Liver (tissue), 9 donors: ENCODE results near the gene DEAF1. TPM values are rescaled to one million over a fixed set of nuclear protein-coding genes. Genes with fewer than 3 reads are reported as not detected.

Experiments used
- DNase-seq: peaks from one replicate; pipeline ENCODE4 v3.0.0-alpha.2; 2017; ENCODE audit warnings: low spot score
- H3K27ac ChIP-seq, 2 donors: one replicate each; pipeline ENCODE4 v1.7.0; 2013; ENCODE audit warnings: inconsistent platforms in 2 of 2, low read length in 2 of 2, control low read depth in 1 of 2, low read depth in 1 of 2, mild to moderate bottlenecking in 1 of 2
- H3K27me3 ChIP-seq, 4 donors: one replicate each; pipeline versions ENCODE4 v1.6.1 to v1.7.0; 2013; ENCODE audit warnings: low read length in 3 of 4, inconsistent platforms in 1 of 4, mild to moderate bottlenecking in 1 of 4, moderate library complexity in 1 of 4; ENCODE audit not compliant: control insufficient read depth in 4 of 4, insufficient read depth in 4 of 4
- H3K36me3 ChIP-seq, 4 donors: one replicate each; pipeline versions ENCODE4 v1.6.1 to v1.7.0; 2013; ENCODE audit warnings: low read length in 3 of 4, mild to moderate bottlenecking in 3 of 4, low read depth in 1 of 4, moderate library complexity in 1 of 4; ENCODE audit not compliant: control insufficient read depth in 4 of 4, insufficient read depth in 3 of 4
- H3K4me1 ChIP-seq, 4 donors: one replicate each; pipeline versions ENCODE4 v1.6.1 to v1.7.0; 2013; ENCODE audit warnings: low read length in 3 of 4, mild to moderate bottlenecking in 3 of 4, moderate library complexity in 1 of 4; ENCODE audit not compliant: control insufficient read depth in 4 of 4, insufficient read depth in 4 of 4
- H3K4me3 ChIP-seq, 3 donors: one replicate each; pipeline versions ENCODE4 v1.6.1 to v1.7.0; 2013; ENCODE audit warnings: low read length in 3 of 3, control low read depth in 1 of 3, low read depth in 1 of 3, mild to moderate bottlenecking in 1 of 3
- H3K9ac ChIP-seq, 2 donors: one replicate each; pipeline ENCODE4 v1.7.0; 2013; ENCODE audit warnings: low read length in 2 of 2, mild to moderate bottlenecking in 2 of 2, moderate library complexity in 2 of 2, control low read depth in 1 of 2, low read depth in 1 of 2
- H3K9me3 ChIP-seq, 4 donors: one replicate each; pipeline versions ENCODE4 v1.6.1 to v1.7.0; 2013; ENCODE audit warnings: low read length in 3 of 4; ENCODE audit not compliant: control insufficient read depth in 4 of 4
- ATF3 ChIP-seq: IDR thresholded peaks from 2 replicates; pipeline ENCODE4 v1.6.1; 2016; ENCODE audit warnings: antibody characterized with exemption
- CTCF ChIP-seq: fragments of 150-350 bp; IDR thresholded peaks from 2 replicates; pipeline ENCODE4 v1.5.1; 2017; ENCODE audit warnings: improper control_type of control experiment, low read depth, low read length; ENCODE audit not compliant: missing input control
- EGR1 ChIP-seq, 2 donors: IDR thresholded peaks; 2 replicates each; pipeline ENCODE4 v1.6.1; 2016 to 2018; ENCODE audit warnings: antibody characterized with exemption in 2 of 2, low read depth in 2 of 2
- FOXA1 ChIP-seq: IDR thresholded peaks from 2 replicates; pipeline ENCODE4 v1.6.1; 2016; ENCODE audit warnings: antibody characterized with exemption
- FOXA2 ChIP-seq: IDR thresholded peaks from 2 replicates; pipeline ENCODE4 v1.6.1; 2016; ENCODE audit warnings: antibody characterized with exemption
- GABPA ChIP-seq, 2 donors: IDR thresholded peaks in 1 of 2; conservative IDR thresholded peaks in 1 of 2; 2 replicates each; pipeline ENCODE4 v1.6.1; 2016; ENCODE audit warnings: antibody characterized with exemption in 2 of 2, mild to moderate bottlenecking in 1 of 2, moderate library complexity in 1 of 2
- HNF4A ChIP-seq, 2 donors: conservative IDR thresholded peaks; 2 replicates each; pipeline ENCODE4 v1.6.1; 2016; ENCODE audit warnings: antibody characterized with exemption in 2 of 2, mild to moderate bottlenecking in 2 of 2
- HNF4G ChIP-seq: IDR thresholded peaks from 2 replicates; pipeline ENCODE4 v1.6.1; 2016; ENCODE audit warnings: antibody characterized with exemption
- JUND ChIP-seq, 2 donors: IDR thresholded peaks; 2 replicates each; pipeline ENCODE4 v1.6.1; 2016; ENCODE audit warnings: antibody characterized with exemption in 2 of 2
- MAX ChIP-seq: IDR thresholded peaks from 2 replicates; pipeline ENCODE4 v1.6.1; 2016; ENCODE audit warnings: antibody characterized with exemption
- NR2F2 ChIP-seq: IDR thresholded peaks from 2 replicates; pipeline ENCODE4 v1.6.1; 2016; ENCODE audit warnings: antibody characterized with exemption
- RAD21 ChIP-seq, 2 donors: IDR thresholded peaks; 2 replicates each; pipeline ENCODE4 v1.6.1; 2016; ENCODE audit warnings: antibody characterized with exemption in 2 of 2, mild to moderate bottlenecking in 2 of 2
- REST ChIP-seq: IDR thresholded peaks from 2 replicates; pipeline ENCODE4 v1.6.1; 2016; ENCODE audit warnings: antibody characterized with exemption, mild to moderate bottlenecking
- RXRA ChIP-seq, 2 donors: IDR thresholded peaks; 2 replicates each; pipeline ENCODE4 v1.6.1; 2017 to 2018; ENCODE audit warnings: antibody characterized with exemption in 2 of 2, mild to moderate bottlenecking in 1 of 2
- SP1 ChIP-seq: IDR thresholded peaks from 2 replicates; pipeline ENCODE4 v1.6.1; 2018; ENCODE audit warnings: antibody characterized with exemption, mild to moderate bottlenecking
- TAF1 ChIP-seq: conservative IDR thresholded peaks from 2 replicates; pipeline ENCODE4 v1.6.1; 2016; ENCODE audit warnings: antibody characterized with exemption, mild to moderate bottlenecking
- YY1 ChIP-seq: IDR thresholded peaks from 2 replicates; pipeline ENCODE4 v1.6.1; 2016; ENCODE audit warnings: antibody characterized with exemption, mild to moderate bottlenecking
- ZBTB33 ChIP-seq: IDR thresholded peaks from 2 replicates; pipeline ENCODE4 v1.6.1; 2016; ENCODE audit warnings: antibody characterized with exemption
- WGBS: extraction: QIAGEN DNeasy Blood & Tissue Kit; methylation state at CpG from one replicate; pipeline ENCODE4 v1.1.7; 2013; 5-methylcytosine and 5-hydroxymethylcytosine counted together
- polyA plus RNA-seq, 2 donors: library from polyadenylated mRNA; stranded (reverse) in 1 of 2; unstranded in 1 of 2; fragments of 200-250 nt in 1 of 2; fragments of >200 nt in 1 of 2; fragmentation: Nextera tagmentation in 1 of 2; extraction: Ambion mirVana in 1 of 2; gene quantifications; one replicate each; pipeline versions ENCODE4 v1.2.1 to v1.2.3, GENCODE V29; 2013 to 2015
- total RNA-seq, 2 donors: library from RNA; depleted of rRNA; stranded (reverse); fragments of >200 nt; gene quantifications; one replicate each; pipeline ENCODE4 v1.2.3, GENCODE V29; 2014
- donor health status: healthy.
- donor health status: healthy.
- donor health status: healthy.
- donor health status: healthy.
- donor health status: healthy.

DEAF1 gene
- total and polyA plus RNA-seq, 4 donors = 7.0 to 11.4 (median 10.1) TPM

- Histone ChIP-seq H3K9me3 (no peaks in the 10 kb centered on the region), H3K36me3 (peaks cover 0 to under 1% (median 0%) of the 10 kb centered on the region in 4 donors), H3K27me3 (no peaks in the 10 kb centered on the region), H3K9ac (no peak overlapping the region), H3K4me1 (peaks cover 4 to 21% (median 9%) of the 10 kb centered on the region in 4 donors), H3K27ac (no peak overlapping the region), H3K4me3 (no peak overlapping the region)
- WGBS = 94% methylated on average over 31 of the region's 31 CpGs
- no peak for DNase-seq
- no peak for TF ChIP-seq MAX
- TF ChIP-seq ZBTB33 = no peak
- no peak for TF ChIP-seq HNF4G
- TF ChIP-seq ATF3 = no peak
- no peak for TF ChIP-seq NR2F2
- no peak for TF ChIP-seq TAF1
- no peak for TF ChIP-seq REST
- TF ChIP-seq CTCF = no peak
- TF ChIP-seq HNF4A (conservative IDR thresholded peaks at IDR 0.05) = no peak
- no peak for TF ChIP-seq FOXA2
- TF ChIP-seq FOXA1 = no peak
- no peak for TF ChIP-seq RAD21 (IDR thresholded peaks at IDR 0.05)
- no peak for TF ChIP-seq GABPA (IDR thresholded peaks at IDR 0.05 in 1 of 2, conservative IDR thresholded peaks at IDR 0.05 in 1 of 2)
- TF ChIP-seq SP1 = no peak
- no peak for TF ChIP-seq YY1
- TF ChIP-seq JUND (IDR thresholded peaks at IDR 0.05) = no peak
- TF ChIP-seq RXRA (IDR thresholded peaks at IDR 0.05) = no peak
- no peak for TF ChIP-seq EGR1 (IDR thresholded peaks at IDR 0.05; ENCODE audit: low read depth in 2 of 2)
Measured at GRCh38 chr11:628056-628455, 67.0 kb downstream of the DEAF1 start.

- no peak overlapping the region for H3K27ac ChIP-seq
- TF ChIP-seq CTCF (no peak), MAX (no peak), REST (no peak)
Measured at GRCh38 chr11:627308-627576, 67.8 kb downstream of the DEAF1 start.

More at GRCh38 chr11:627308-627576, 67.8 kb downstream of the DEAF1 start:
- H3K27me3 ChIP-seq = no peaks in the 10 kb centered on the region
- no peak overlapping the region for H3K4me3 ChIP-seq
- H3K4me1 ChIP-seq = peaks cover 4 to 21% (median 9%) of the 10 kb centered on the region in 4 donors
- H3K36me3 ChIP-seq = peaks cover 0 to 2% (median 0%) of the 10 kb centered on the region in 4 donors
- H3K9ac ChIP-seq = no peak overlapping the region
- WGBS = 47% methylated on average over 28 of the region's 28 CpGs
- no peaks in the 10 kb centered on the region for H3K9me3 ChIP-seq
- no peak for DNase-seq
